ENCODE data around the gene MSI2. TPM values are rescaled to one million over a fixed set of nuclear protein-coding genes. Genes with fewer than 3 reads are reported as not detected.
A peak's percentile ranks its signal among the peaks of the same experiment; 100 is the strongest.

MSI2 gene
- total RNA-seq, 1 donor: 23.2 TPM

DNA sequence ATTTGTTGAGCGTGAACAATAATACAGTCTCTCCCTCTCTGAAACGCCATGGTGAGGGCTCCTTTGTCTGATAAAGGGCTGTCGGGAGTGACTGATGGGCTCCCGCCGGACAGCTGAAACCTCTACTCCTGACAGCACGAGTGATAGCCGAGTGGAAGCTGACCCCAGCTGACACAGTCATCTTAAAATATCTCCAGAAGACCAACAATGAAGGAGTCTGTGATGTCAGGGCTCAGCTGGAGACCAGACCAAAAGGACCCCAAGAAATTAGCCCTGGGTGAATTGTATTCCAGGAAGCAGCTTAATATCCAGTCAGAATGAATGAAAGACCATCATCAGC, 466.4 kb downstream of the MSI2 start:
- no peak overlapping the region for H3K4me2 ChIP-seq (ENCODE audit: insufficient read depth, low read length)
- no peak for DNase-seq (ENCODE audit: insufficient read length, low spot score, missing footprints)

GRCh38 chr17:57723427-57724025, 467.2 kb downstream of the MSI2 start:
- Histone ChIP-seq H3K4me2 (ENCODE audit: insufficient read depth, low read length) (no peak overlapping the region), H2AFZ (ENCODE audit: low read length) (no peak overlapping the region), H3K4me1 (ENCODE audit: insufficient read depth, low read length) (no peaks in the 10 kb centered on the region)

More for the DNA sequence above, 466.4 kb downstream of the MSI2 start:
- no peak overlapping the region for H3K4me3 ChIP-seq (ENCODE audit: insufficient read depth, low read length)
- no peaks in the 10 kb centered on the region for H3K4me1 ChIP-seq (ENCODE audit: insufficient read depth, low read length)
- no peaks in the 10 kb centered on the region for H4K20me1 ChIP-seq (ENCODE audit: insufficient read depth, low read length)
- H3K79me2 ChIP-seq (ENCODE audit: insufficient read depth, low read length): no peaks in the 10 kb centered on the region
- H2AFZ ChIP-seq (ENCODE audit: low read length): no peak overlapping the region
- H3K9me3 ChIP-seq (ENCODE audit: low read depth, low read length): no peaks in the 10 kb centered on the region
- no peaks in the 10 kb centered on the region for H3K36me3 ChIP-seq (ENCODE audit: insufficient read depth, low read length)
- TF ChIP-seq CTCF (IDR thresholded peaks at IDR 0.05; ENCODE audit: extremely low read depth, low read depth, low read length): no peak
- H3K27me3 ChIP-seq (ENCODE audit: insufficient read depth, low read length): peaks cover 6% of the 10 kb centered on the region
- H3K27ac ChIP-seq (ENCODE audit: low read depth, low read length): no peak overlapping the region

DNA sequence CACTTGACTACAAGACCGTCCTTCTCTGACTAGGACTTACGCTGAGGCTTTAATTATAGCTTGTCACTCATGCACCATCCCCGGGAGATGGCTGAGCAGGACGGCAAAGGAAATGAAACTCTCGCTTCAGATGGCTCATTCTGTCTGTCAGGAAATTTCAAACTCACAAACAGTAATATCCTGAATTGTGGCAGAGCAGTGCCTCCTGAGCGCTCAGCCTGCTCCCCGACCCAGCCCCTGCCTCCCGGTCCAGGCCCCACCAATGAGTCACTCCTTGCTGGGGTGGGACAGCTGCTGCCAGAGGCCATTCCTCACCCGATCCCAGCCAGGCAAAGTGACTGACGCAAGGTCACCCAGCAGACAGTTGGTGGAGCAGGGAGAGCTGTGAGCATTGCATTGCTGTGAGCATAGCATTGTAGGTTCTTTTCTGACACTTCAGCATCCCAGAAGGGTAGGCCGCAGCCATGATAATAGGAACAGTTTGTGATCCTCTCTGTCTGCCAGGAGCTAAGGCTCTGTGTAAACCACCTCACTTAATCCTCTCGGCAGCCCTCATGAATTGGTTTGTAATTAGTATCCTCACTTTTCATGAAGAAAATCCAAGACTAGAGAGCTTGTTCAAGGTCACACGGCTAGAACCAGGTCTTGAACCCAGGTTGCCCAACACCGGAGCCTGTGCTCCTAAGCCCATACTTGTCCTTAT, 467.9 kb downstream of the MSI2 start:
- no peaks in the 10 kb centered on the region for H3K4me1 ChIP-seq (ENCODE audit: insufficient read depth, low read length)
- H3K4me2 ChIP-seq (ENCODE audit: insufficient read depth, low read length): no peak overlapping the region
- peak; percentile 81 for DNase-seq (ENCODE audit: insufficient read length, low spot score, missing footprints)
- TF ChIP-seq CTCF (IDR thresholded peaks at IDR 0.05; ENCODE audit: extremely low read depth, low read depth, low read length): no peak
- no peak overlapping the region for H2AFZ ChIP-seq (ENCODE audit: low read length)
- no peak overlapping the region for H3K4me3 ChIP-seq (ENCODE audit: insufficient read depth, low read length)
- H3K9me3 ChIP-seq (ENCODE audit: low read depth, low read length): no peaks in the 10 kb centered on the region
- no peaks in the 10 kb centered on the region for H3K36me3 ChIP-seq (ENCODE audit: insufficient read depth, low read length)
- no peaks in the 10 kb centered on the region for H4K20me1 ChIP-seq (ENCODE audit: insufficient read depth, low read length)
- no peaks in the 10 kb centered on the region for H3K79me2 ChIP-seq (ENCODE audit: insufficient read depth, low read length)
- peaks cover 6% of the 10 kb centered on the region for H3K27me3 ChIP-seq (ENCODE audit: insufficient read depth, low read length)
- H3K27ac ChIP-seq (ENCODE audit: low read depth, low read length): no peak overlapping the region

More at GRCh38 chr17:57723427-57724025, 467.2 kb downstream of the MSI2 start:
- Histone ChIP-seq H3K27me3 (ENCODE audit: insufficient read depth, low read length) (peaks cover 6% of the 10 kb centered on the region), H3K9me3 (ENCODE audit: low read depth, low read length) (no peaks in the 10 kb centered on the region), H3K4me3 (ENCODE audit: insufficient read depth, low read length) (no peak overlapping the region), H4K20me1 (ENCODE audit: insufficient read depth, low read length) (no peaks in the 10 kb centered on the region), H3K79me2 (ENCODE audit: insufficient read depth, low read length) (no peaks in the 10 kb centered on the region), H3K27ac (ENCODE audit: low read depth, low read length) (no peak overlapping the region), H3K36me3 (ENCODE audit: insufficient read depth, low read length) (no peaks in the 10 kb centered on the region)
- no peak for DNase-seq (ENCODE audit: insufficient read length, low spot score, missing footprints)
- TF ChIP-seq CTCF (IDR thresholded peaks at IDR 0.05; ENCODE audit: extremely low read depth, low read depth, low read length): no peak

- Histone ChIP-seq H3K4me2 (ENCODE audit: insufficient read depth, low read length) (no peak overlapping the region), H4K20me1 (ENCODE audit: insufficient read depth, low read length) (no peaks in the 10 kb centered on the region), H3K9me3 (ENCODE audit: low read depth, low read length) (no peaks in the 10 kb centered on the region), H3K4me1 (ENCODE audit: insufficient read depth, low read length) (no peaks in the 10 kb centered on the region), H3K79me2 (ENCODE audit: insufficient read depth, low read length) (no peaks in the 10 kb centered on the region), H3K4me3 (ENCODE audit: insufficient read depth, low read length) (no peak overlapping the region), H2AFZ (ENCODE audit: low read length) (no peak overlapping the region), H3K27ac (ENCODE audit: low read depth, low read length) (no peak overlapping the region), H3K27me3 (ENCODE audit: insufficient read depth, low read length) (peaks cover 4% of the 10 kb centered on the region), H3K36me3 (ENCODE audit: insufficient read depth, low read length) (no peaks in the 10 kb centered on the region)
- DNase-seq (ENCODE audit: insufficient read length, low spot score, missing footprints): no peak
- no peak for TF ChIP-seq CTCF (IDR thresholded peaks at IDR 0.05; ENCODE audit: extremely low read depth, low read depth, low read length)
Measured at GRCh38 chr17:57724729-57725125, 468.4 kb downstream of the MSI2 start.
